ENCODE measurements around the gene HLA-DQB2.
"Not testable (repeated sequence)": the region's sequence is repeated elsewhere in the genome, so short reads cannot be mapped to it uniquely, and the experiment has no call there.

Gene HLA-DQB2

DNA sequence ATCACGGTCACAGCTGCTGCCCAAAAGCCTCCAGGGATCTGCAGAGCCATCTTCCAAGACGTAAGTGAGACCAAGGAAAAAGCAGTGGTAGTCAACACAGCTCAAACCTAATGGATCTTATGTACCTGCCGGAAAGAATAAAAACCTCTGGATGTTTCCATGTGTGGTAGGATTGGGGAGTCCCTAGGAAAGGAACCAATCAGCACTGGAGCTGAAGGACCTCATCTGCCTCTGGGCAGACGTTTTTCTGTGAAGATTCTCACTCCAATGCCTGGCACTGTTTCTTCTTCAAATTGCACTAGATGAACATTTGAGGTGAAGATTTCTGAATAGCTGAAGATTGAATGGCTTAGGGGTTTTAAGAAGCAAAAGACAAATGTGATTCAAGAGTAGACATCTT lies at the start of gene HLA-DQB2:
Gene HLA-DQB2, minus strand, starts transcription at position 112 of the 400 bp plus-strand sequence. Its CDS starts 62 bp downstream, at position 50.
- no peak for DNase-seq

DNA sequence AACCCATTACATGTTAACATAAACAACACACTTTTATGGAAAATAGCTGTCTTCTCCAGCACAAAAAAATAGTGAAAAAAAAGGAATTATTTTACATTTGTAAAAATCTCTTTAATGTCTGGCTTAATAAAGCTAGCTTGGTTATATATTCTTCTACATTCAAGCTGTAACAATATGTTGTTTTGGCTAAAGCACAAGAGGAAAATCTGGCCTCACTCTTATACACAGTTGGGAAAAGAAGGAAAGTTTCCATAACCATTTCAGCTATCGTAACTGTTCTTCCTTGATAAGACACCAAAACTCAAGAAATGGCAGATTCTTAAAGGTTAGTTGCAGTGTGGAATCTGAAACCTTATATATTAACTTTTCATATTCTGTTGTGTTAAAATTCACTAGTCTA lies 45.8 kb upstream of the HLA-DQB2 start:
- DNase-seq: no peak

DNA sequence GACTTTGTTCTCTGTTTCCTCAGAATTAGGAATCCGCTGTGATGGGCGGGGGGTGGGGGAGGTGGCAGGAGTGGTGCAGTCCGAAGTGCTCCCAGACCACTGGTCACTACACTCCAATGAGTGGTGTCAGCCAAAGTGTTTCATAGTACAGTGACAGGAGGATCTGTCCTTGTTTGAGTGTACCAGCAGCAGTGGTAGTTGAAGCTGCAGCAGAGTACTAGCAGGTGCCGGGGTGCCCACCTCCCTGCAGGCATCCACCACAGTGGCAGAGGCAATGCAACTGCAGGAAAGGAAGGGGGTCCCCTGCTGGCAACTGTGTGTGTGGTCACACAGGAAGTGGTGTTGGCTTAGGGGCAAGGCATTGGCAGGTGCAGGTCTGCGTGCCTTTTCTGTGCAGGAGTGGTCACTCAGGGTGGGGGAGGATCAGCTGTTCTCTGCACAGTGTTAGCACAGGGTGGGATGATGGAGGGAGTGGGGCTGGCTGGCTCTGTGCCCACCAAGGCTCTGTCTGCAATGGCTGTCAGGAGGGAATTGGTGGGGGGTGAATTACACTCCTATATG lies 43.8 kb upstream of the HLA-DQB2 start:
- DNase-seq: no peak

DNA sequence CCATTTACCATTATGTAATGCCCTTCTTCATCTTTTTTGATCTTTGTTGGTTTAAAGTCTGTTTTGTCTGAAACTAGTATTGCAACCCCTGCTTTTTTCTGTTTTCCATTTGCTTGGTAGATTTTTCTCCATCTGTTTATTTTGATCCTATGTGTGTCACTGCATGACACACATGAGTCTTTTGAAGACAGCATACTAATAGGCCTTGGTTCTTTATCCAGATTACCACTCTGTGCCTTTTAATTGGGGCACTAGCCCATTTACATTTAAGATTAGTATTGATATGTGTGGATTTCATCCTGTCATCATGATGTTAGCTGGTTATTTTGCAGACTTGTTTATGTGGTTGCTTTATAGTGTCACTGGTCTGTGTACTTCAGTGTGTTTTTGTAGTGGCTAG lies 42.1 kb upstream of the HLA-DQB2 start:
- not testable (repeated sequence) for DNase-seq

DNA sequence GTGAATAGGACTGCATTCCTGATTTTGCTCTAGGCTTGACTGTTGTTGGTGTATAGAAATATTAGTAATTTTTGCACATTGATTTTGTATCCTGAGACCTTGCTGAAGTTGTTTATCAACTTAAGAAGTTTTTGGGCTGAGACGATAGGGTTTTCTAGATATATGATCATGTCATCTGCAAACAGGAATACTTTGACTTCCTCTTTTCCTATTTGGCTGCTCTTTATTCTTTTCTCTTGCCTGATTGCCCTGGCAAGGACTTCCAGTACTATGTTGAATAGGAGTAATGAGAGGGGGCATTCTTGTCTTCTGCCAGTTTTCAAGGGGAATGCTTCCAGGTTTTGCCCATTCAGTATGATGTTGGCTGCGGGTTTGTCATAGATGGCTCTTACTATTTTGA lies 40.1 kb upstream of the HLA-DQB2 start:
- DNase-seq: no peak

DNA sequence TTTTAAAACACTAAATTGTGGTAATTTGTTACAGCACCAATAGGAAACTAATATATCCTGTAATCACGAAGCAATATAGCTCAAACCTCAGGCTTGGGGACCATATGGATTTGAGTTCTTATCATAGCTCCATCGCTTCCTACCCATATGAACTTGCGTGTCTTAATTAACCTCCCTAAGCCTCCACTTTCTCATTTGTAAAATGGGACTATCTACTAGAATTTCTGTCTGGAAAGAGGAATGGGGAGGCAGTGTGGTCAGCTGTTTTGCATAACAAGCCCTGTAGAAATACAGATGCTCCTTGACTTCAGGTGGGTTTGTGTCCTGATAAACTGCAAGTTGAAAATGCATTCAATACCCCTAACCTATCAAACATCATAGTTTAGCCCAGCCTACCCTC lies 36.4 kb upstream of the HLA-DQB2 start:
- DNase-seq: no peak

DNA sequence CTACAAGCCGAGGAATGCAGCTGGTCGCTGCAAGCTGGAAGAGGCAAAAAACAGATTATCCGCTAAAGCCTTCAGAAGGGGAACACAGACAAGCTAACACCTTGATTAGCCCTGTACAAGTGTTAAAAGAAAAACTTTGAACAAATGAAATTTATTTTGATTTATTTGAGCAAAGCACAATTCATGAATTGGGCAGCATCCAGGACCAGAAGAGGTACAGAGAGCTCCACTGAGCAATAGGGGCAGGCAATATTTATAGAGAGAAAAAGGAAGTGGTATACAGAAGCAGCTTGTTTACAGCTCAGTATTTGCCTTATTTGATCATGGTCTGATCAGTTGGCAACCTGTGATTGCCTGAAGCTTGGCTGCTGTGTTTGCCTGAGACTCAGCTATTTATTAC lies 35.8 kb upstream of the HLA-DQB2 start:
- no peak for DNase-seq

DNA sequence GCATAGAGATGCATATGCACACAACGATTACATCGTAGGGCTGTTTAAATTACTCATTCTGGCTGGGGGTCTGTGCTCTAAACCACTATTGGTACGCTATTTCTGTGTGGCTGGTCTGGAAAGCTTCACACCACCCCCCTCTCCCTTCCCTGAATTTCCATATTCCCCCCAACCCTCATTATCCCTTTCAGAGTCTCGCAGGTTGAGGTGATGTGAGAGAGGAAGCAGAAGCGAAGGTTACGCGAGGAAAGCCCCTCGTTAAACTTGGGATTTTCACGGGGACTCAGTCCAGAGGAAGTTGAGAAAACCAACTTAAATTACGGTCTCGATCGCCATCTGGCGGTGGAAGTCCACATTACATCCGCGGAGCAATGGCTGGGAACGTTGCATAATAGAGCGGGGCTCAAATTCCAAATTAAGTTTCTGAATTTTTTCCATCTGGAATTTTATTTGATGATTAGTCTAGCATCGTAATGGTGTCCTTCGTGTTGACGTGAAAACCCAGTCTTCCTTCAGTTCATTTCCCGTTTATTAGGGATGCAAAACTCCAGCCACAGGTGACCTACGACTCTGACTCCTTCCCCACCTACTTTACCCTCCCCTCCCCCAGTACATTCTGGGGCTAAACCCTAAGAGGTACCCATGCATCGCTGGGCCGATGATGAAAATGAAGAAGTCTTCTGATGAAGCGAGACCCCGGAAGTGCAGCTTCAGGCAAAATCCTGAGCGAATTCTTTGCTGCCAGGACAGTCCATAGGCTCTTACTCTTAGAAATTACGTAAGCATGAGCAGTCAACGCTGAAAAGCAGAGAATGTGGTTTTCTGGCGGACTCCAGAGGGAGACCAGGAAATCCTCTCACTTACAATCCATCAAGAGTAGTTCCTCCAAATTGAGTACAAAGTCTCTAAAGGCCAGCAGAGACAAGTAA lies 33.8 kb upstream of the HLA-DQB2 start:
- DNase-seq: peak; percentile 35

DNA sequence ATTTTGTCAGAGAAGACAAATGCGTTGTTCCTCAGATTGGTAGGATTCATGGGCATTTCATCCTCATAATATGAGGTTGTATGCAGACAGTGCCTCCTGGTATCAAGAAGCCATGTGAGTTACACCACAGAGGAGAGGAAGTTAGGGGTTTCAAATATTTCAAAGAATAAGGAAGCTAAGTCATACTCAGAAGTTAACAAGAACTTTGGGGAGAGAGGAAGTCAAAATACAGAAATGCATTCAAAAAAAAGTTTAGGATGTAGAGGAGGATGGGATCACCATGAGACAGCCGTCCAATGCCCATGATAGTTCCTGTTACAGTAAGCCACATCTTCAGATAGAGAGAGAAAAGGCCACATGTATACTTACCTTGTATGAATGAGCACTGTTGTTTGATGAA lies 31.2 kb upstream of the HLA-DQB2 start:
- DNase-seq: no peak

DNA sequence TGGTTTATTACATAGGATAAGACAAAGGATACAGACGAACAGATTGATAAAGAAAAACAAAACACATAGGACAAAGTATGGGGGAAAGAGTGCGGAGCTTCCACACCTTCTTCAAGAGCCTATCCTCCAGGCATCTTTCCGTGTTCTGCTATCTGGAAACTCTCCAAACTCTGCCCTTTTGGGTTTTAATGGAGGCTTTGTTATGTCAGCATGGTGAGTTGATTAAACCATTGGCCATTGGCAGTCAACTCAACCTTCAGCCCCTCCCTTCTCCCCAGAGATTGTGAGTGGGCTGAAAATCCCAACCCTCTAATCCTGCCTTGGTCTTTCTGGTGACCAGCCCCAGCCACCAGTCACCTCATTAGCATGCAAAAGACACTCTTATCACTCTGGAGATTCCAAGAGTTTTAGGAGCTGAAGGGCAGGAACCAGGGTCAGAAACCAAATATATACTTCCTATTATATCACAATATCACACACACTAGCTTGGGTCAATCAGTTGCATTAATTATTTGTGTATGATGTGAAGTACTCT lies 29.6 kb upstream of the HLA-DQB2 start:
- no peak for DNase-seq

DNA sequence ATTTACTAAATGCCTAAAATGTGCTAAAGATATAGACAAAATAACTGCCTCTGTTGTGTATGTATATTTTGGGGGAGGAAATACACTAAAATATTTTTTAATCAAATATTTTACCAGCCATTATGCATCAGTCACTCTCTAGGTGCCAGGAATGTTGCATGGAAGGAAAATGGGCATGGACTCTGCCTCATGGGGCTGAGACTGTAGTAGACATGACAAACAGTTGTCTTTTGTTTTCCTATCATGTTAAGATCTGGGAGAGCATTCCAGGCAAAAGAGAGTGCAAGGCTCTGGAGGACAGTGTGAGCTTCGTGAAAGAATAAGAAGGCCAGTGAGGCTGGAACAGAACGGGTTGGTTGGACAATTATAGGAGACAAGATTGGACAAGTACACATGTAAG lies 27.0 kb upstream of the HLA-DQB2 start:
- DNase-seq: no peak

DNA sequence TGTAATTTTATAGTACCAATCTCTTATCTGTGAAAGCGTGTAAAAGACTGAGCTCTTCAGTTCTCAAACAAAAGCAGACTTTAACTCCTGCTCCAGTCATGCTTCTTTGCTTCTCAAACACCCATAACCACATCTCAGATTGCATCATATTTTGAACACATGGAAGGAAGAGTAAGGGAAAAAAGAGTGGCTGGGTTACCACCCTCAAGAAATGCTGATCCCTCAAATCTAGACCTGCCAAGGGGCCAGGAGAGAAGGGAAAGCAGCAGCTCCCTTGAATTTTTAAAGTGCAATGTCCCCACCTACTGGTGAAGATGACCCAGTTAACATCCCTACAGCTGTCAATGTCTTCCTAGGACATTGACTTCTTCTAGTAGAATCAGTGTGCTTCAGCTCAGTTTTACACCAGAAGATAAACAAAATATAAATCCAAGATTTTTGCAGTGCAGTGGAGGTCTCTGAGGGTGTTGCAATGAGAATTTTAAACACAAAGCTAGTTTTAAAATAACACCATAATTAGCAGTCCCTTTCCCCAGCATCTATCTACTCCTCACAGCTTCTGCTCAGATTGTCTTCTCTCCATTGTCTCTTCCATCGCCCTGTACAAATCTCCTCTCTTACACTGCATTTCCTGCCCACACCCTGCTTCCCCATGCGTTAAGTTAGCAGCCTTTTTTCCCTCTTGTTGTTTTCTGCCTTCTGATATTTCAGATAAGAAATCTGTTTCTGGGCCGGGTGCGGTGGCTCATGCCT lies 22.6 kb upstream of the HLA-DQB2 start:
- DNase-seq: peak; percentile 13

DNA sequence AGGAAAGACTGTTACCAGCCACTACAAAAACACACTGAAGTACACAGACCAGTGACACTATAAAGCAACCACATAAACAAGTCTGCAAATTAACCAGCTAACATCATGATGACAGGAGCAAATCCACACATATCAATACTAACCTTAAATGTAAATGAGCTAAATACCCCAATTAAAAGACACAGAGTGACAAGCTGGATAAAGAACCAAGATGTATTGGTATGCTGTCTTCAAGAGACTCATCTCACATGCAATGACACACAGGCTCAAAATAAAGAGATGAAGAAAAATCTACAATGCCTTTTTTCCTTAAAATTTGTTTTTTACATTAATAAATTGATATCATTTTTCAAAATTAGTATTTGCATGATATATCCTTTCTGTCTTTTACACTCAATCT lies 19.6 kb upstream of the HLA-DQB2 start:
- not testable (repeated sequence) for DNase-seq

DNA sequence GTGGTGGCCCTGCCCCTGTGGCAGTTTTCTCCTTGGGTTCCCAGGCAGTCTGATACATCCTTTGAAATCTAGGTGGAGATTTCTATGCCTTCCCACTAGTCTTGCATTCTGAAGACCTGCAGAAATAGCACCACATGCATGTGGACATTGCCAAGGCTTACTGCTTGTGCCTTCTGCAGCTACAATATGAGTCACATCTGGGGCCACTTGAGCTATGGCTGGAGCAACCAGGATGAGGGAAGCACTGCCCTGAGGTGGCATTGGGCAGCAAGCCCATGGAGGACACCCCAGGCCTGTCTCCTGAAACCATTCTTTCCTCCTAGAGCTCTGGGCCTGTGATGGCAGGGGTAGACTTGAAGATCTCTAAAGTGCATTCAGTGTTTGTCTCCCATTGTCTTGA lies 15.7 kb upstream of the HLA-DQB2 start:
- DNase-seq: no peak

DNA sequence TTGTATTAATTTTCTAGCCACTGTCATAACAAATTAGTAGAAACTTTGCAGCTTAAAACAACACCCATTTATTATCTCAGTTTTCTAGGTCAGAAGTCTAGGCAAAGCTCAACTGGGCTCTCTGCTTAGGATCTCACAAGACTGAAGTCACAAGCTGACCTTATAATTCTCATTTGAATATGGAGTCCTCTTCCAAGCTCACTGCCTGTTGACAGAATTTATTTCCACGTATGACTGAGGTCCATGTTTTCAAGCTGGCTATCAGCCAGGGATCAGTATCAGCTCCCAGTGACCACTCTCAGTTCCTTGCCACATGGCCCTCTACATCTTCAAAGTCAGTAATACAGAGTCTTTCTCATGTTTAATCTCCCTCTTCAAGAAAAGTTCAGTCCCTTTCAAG lies 11.7 kb upstream of the HLA-DQB2 start:
- DNase-seq: no peak

DNA sequence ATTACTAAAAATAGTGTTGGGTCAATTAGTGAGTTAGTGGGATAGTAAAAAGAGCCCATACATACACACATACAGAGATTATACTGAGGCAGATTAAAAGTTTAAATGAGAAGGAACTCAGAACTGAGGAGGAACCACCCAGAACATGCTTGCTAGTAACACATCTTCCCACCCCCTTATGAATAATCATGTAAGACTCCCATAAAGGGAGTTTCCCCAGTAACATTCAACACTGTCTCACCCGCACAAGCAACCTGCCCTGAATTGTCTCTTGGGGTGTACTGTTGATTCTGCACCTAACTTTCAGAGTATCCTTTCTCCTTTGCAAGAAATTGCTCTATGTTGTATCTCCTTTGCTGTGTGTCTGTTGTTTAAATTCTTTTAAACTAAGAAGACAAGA lies 11.1 kb upstream of the HLA-DQB2 start:
- no peak for DNase-seq

DNA sequence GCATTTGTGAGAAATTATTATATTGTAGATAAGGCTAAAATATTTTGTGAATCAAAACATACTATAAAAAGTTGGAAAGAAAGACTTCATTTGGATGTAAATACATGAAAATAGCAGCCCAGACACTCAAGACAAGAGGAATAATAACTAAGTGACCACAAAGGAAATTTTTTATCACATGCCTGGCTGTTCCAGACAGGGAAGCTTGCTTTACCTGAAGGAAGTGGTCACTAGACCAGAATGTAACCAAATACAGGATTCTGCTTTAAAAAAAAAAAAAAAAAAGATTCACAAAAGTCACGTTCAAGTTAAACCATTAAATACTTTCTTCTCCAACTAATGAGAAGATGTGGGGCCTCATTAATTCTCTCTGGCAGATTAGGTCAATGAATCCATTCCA lies 9.3 kb upstream of the HLA-DQB2 start:
- no peak for DNase-seq

DNA sequence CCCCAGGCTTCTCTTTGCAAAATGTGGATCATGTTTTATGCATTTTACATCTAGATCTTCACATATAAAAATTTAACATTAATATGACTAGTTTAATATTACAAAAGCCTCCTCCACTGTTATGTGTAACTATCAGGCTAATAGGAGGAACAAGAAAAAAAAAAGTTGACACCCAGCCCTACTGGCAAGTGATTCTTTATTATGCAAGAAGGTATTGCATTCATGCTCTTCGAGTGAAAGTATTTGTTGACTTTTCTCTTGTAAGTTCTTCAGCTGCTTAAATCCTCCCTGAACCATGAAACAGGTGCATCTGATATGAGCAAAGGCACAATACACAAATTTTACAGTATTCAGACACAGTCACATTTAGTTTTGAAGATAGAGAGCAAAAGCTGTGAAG lies 716 bp upstream of the HLA-DQB2 start:
- no peak for DNase-seq

DNA sequence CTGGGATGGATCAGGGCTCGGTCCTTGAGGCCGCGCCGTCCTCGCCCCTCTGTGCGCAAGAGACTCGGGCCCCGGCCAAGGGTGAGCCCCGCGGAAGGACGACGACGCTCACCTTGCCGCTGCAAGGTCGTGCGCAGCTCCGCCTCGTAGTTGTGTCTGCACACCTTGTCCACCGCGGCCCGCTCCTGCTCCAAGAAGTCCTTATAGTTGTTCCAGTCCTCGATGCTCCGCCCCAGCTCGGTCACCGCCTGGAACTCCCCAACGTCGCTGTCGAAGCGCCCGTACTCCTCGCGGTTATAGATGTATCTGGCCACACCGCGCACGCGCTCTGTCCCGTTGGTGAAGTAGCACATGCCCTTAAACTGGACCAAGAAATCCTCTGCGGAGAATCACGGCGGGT lies 1.8 kb downstream of the HLA-DQB2 start:
- DNase-seq: no peak

DNA sequence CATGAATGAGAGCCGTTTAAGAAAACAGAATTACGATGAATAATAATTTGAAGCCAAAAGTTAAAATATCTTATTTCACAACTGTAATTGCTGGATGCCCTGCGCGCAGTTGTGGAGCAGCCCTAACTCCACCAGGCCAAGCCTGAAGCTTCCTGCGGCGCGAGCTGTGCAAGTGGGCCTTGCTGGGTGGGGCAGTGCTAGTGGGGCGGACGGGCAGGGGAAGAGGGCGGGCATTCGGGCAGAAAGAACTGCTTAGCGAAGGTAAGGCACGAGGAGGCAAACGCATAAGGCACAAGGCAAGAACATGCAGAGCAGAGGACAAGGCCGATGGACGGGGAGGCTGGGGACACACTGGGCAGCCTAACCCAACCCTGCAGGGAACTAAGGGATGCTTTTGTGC lies 2.3 kb downstream of the HLA-DQB2 start:
- DNase-seq: no peak

DNA sequence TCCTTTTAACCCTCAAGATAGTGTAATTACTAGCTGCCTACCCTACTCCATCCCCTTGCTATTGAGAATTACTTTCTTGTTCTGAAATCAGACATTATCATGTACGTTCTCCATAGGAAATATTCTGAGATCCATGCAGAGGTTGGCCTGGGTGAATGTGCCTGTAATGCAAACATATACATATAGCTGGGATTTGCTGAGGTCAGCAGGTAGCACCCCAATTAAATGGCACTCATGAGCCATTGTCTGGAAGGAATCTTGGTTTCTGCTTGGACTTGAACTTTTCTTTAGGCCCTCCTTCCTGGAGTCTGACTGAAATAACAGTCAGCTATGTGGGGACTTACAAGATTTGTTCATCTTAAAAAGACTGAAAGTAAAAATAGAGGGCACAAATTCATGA lies 3.7 kb downstream of the HLA-DQB2 start:
- no peak for DNase-seq

DNA sequence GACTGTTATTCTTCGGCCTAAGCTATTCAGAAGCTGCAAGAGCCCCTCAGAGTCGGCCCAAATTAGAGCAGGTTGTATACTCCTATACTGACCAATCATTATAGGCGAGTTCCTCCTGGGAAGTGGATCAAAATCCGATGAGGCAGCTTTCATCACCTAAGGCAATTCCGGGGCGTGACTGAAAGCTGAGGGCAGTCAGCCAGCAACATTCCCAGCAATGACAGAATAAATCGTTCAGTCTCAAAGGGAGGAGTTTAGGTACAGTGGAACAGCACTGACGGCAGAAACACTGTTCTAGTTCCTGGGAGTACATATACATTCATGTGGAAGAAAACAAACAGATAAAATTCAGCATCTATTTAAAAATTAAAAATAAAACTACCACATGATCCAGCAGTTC lies 10.8 kb downstream of the HLA-DQB2 start:
- DNase-seq: no peak

DNA sequence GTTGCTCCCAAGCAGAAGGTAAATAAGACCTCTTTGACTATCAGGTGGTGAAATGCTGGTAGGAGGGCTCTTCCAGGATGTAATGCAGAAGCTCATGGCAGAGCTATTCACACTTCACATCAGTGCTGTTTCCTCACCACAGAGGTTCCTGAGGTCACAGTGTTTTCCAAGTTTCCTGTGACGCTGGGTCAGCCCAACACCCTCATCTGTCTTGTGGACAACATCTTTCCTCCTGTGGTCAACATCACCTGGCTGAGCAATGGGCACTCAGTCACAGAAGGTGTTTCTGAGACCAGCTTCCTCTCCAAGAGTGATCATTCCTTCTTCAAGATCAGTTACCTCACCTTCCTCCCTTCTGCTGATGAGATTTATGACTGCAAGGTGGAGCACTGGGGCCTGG lies 17.7 kb downstream of the HLA-DQB2 start:
- DNase-seq: not testable (repeated sequence)

DNA sequence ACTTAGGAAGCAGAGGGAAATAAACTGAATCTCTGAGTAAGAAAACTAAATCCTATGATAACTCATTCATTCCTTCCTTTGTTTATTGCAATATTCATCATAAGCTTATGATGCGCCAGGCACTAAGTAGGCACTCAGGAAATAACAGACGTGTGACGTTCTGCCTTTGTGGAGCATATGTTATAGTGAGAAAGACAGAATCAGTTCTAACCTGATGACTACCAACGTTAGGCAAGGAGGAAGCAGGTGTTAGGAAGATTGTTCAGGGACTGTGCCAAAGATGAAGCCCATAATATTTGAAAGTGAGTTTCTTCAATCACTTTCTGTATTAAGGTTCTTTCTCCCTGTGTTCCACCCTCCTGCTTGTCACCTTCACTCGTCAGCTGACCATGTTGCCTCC lies 18.6 kb downstream of the HLA-DQB2 start:
- no peak for DNase-seq
